Measurements from ENCODE around the gene OR2T34.

DNA sequence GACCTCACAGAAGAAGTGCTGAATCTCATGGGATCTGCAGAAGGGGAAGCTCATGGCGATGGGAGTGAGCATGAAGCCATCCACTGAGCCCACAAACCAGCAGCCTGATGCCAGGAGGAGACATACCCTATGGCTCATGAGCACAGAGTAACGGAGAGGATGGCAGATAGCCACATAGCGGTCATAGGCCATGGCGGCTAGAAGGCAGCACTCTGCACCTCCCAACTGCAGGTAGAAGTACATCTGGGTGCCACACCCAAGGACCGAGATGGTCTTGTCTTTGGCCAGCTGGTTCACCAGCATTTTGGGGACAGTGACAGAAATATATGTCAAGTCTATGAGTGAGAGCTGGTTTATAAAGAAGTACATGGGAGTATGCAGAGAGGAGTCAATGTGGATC is 18.7 kb upstream of the OR2T34 start:
- TF ChIP-seq POLR2A (IDR thresholded peaks at IDR 0.05) = no peak
- TF ChIP-seq POLR2AphosphoS5 (IDR thresholded peaks at IDR 0.05) = no peak

Measured in suprapubic skin (tissue), 4 donors.